ENCODE measurements around the gene MS4A8. TPM values are rescaled to one million over a fixed set of nuclear protein-coding genes. Genes with fewer than 3 reads are reported as not detected.

Gene MS4A8
- total RNA-seq, 1 experiment from 2014 or later = not detected

- DNase-seq (ENCODE audit: low spot score) = no peak
Measured at GRCh38 chr11:60763692-60764369, 64.4 kb downstream of the MS4A8 start.

GRCh38 chr11:60764879-60765278 is 65.5 kb downstream of the MS4A8 start:
- DNase-seq (ENCODE audit: low spot score) = peak; percentile 24

DNA sequence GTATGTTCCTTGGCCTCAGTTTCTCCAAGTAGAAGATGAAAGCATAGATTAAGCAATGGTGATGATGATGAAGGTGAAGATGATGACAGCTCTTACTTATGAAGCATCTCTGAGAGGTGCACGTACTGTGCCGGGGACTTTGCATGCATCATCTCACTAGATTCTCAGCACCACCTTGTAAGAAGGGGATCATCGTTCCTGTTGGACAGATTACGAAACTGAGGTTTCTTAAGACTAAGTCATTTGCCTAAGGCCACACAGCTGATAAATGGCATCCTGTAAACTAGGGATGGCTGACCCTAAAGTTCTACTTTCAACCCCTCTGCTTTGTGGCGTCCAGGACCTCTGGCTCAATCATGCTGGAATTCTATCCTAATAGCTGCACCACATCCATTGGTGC is 65.9 kb downstream of the MS4A8 start:
- DNase-seq (ENCODE audit: low spot score) = no peak

Other genes starting within 250 kb of the MS4A8 start
- not detected in 2 replicates for gene MS4A1, start 243.8 kb upstream of the MS4A8 start, total RNA-seq (2014; rRNA removed; shearing (Covaris generic))
- not detected in 2 replicates for gene MS4A12, start 206.8 kb upstream of the MS4A8 start, total RNA-seq (2014; rRNA removed; shearing (Covaris generic))
- gene MS4A13, start 184.2 kb upstream of the MS4A8 start, total RNA-seq (2014; rRNA removed; shearing (Covaris generic)) = 2.3 TPM in 1 of 2 replicates, not detected in the other
- gene MS4A18, start 25.1 kb downstream of the MS4A8 start, total RNA-seq (2014; rRNA removed; shearing (Covaris generic)) = not detected in 2 replicates
- gene MS4A15, start 57.3 kb downstream of the MS4A8 start, total RNA-seq (2014; rRNA removed; shearing (Covaris generic)) = not detected in 2 replicates
- not detected in 2 replicates for gene MS4A10, start 85.7 kb downstream of the MS4A8 start, total RNA-seq (2014; rRNA removed; shearing (Covaris generic))
- 14.2 and 15.7 TPM in 2 replicates for gene CCDC86, start 142.5 kb downstream of the MS4A8 start, total RNA-seq (2014; rRNA removed; shearing (Covaris generic))
- 0.10 TPM in 1 of 2 replicates, not detected in the other for gene PTGDR2, start 156.3 kb downstream of the MS4A8 start, total RNA-seq (2014; rRNA removed; shearing (Covaris generic))
- 0.05 and 1.1 TPM in 2 replicates for gene ZP1, start 167.9 kb downstream of the MS4A8 start, total RNA-seq (2014; rRNA removed; shearing (Covaris generic))
- gene PRPF19, start 207.0 kb downstream of the MS4A8 start, total RNA-seq (2014; rRNA removed; shearing (Covaris generic)) = 56.3 and 63.7 TPM in 2 replicates
- gene TMEM109, start 214.5 kb downstream of the MS4A8 start, total RNA-seq (2014; rRNA removed; shearing (Covaris generic)) = 46.9 and 92.9 TPM in 2 replicates
- gene TMEM132A, start 224.8 kb downstream of the MS4A8 start, total RNA-seq (2014; rRNA removed; shearing (Covaris generic)) = 132 and 170 TPM in 2 replicates